Ovary (tissue), 9 donors: ENCODE data around the gene SLC1A4. TPM values are rescaled to one million over a fixed set of nuclear protein-coding genes. Genes with fewer than 3 reads are reported as not detected.

ENCODE experiments used
- DNase-seq, 5 donors: peaks; one replicate each; pipeline ENCODE4 v3.0.0-alpha.2; 2019 to 2020
- H3K27ac ChIP-seq, 2 donors: fragments of 200-600 bp; one replicate each; pipeline versions ENCODE4 v1.5.1 to v1.8.0; 2019 to 2022
- H3K27me3 ChIP-seq: fragments of 200-600 bp; one replicate; pipeline ENCODE4 v1.8.0; 2022
- H3K36me3 ChIP-seq: fragments of 200-600 bp; sonication (generic); one replicate; pipeline ENCODE4 v1.5.1; 2019
- H3K4me1 ChIP-seq: one replicate; pipeline ENCODE4 v1.8.1; 2013; ENCODE audit warnings: mild to moderate bottlenecking, moderate library complexity; ENCODE audit not compliant: insufficient read depth
- H3K4me3 ChIP-seq: fragments of 200-600 bp; sonication (generic); one replicate; pipeline ENCODE4 v1.5.1; 2017
- H3K9me3 ChIP-seq, 2 donors: fragments of 200-600 bp in 1 of 2; sonication (generic) in 1 of 2; one replicate each; pipeline versions ENCODE4 v1.5.1 to v1.8.1; 2013 to 2019; ENCODE audit warnings: mild to moderate bottlenecking in 1 of 2, moderate library complexity in 1 of 2
- EP300 ChIP-seq: sonication (generic); formaldehyde crosslinking; IDR thresholded peaks from one replicate; pipeline ENCODE4 v1.6.1; 2017; ENCODE audit warnings: antibody characterized with exemption
- POLR2A ChIP-seq: fragments of 450-650 bp; IDR thresholded peaks from one replicate; pipeline ENCODE4 v1.6.1; 2017; ENCODE audit warnings: antibody characterized with exemption, mild to moderate bottlenecking, moderate library complexity
- WGBS, 3 donors: extraction: QIAGEN DNeasy Blood & Tissue Kit in 1 of 3; methylation state at CpG; one replicate each; pipeline versions ENCODE4 v1.1.5 to v1.1.7; 2013 to 2017; 5-methylcytosine and 5-hydroxymethylcytosine counted together
- intact Hi-C, 4 donors: fragments of 100-400 bp; cut with DNase I; formaldehyde crosslinking; loops; one replicate each; pipeline versions ENCODE4 v1.11.0 to v1.15.1; 2022 to 2023
- polyA plus RNA-seq, 2 donors: library from polyadenylated mRNA; stranded (reverse); fragments of 200-250 nt in 1 of 2; fragments of 350-450 nt in 1 of 2; fragmentation: Illumina TruSeq in 1 of 2; extraction: RNeasy Lipid Tissue Mini Kit (QIAGEN cat#74804) in 1 of 2; gene quantifications; one replicate each; pipeline ENCODE4 v1.2.3, GENCODE V29; 2013 to 2014
- small RNA-seq: library from RNA; depleted of rRNA; stranded (forward); fragments of <200 nt; gene quantifications from one replicate; pipeline ENCODE3, GENCODE V24; 2016
- total RNA-seq, 7 donors: library from RNA; depleted of rRNA in 2 of 7; stranded (reverse); fragments of >200 nt in 2 of 7; fragmentation: NEBNext Ultra II Directional in 3 of 7; extraction: Animal tissue kit (Norgen Biotek cat#: 25700) in 3 of 7; gene quantifications; one replicate each; pipeline versions ENCODE4 v1.1.0 to v1.2.4, GENCODE V29; 2016 to 2023
- TF ChIP-seq, protein P1 (sequence below), 3 donors: fragments of 450-650 bp in 2 of 3; fragments of 200-600 bp in 1 of 3; IDR thresholded peaks; one replicate each; pipeline versions ENCODE4 v1.5.1 to v1.8.0; 2016 to 2022; ENCODE audit warnings: antibody characterized with exemption in 3 of 3, mild to moderate bottlenecking in 1 of 3
- donor health status: DM: no; HTN: no; CAD: no; lungs with moderate emphysema.
- donor health status: DM: no; HTN: no; CAD: no.
- donor health status: Bipolar disorder and iron deficiency.
- donor health status: DM: yes; HTN: yes; CAD: no.
- donor health status: DM: no; HTN: no; CAD: no.
- donor health status: DM: yes; HTN: yes; CAD: no.

Gene SLC1A4
- total and polyA plus RNA-seq, 9 donors: 5.3 to 51.1 (median 21.3) TPM

DNA sequence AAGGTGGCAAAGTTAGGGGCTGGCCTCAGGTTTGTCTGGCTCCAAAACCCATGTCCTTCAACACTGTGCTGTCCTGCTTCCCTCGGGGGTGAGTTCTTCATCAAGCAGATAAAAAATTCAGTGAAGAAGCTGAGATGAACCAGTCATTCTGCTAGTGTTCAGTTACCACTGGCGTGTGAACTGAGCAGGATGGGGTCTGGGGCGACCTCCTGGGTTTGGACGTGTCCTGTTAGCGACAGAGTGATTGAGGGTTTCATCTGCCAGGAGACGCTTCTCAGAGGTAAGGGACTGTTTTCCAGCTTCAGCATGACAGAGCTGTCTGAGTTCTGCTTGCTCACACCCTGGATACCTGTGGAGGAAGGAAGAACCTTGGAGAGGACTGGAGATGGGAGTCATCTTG is 81.7 kb downstream of the SLC1A4 start:
- Histone ChIP-seq H3K27me3 (no peaks in the 10 kb centered on the region), H3K36me3 (no peaks in the 10 kb centered on the region), H3K9me3 (no peaks in the 10 kb centered on the region), H3K4me1 (peaks cover 5% of the 10 kb centered on the region), H3K27ac (peak overlapping the region in 1 of 2 donors; percentile 4), H3K4me3 (no peak overlapping the region)
- TF ChIP-seq EP300: no peak
- TF ChIP-seq, protein P1, sequence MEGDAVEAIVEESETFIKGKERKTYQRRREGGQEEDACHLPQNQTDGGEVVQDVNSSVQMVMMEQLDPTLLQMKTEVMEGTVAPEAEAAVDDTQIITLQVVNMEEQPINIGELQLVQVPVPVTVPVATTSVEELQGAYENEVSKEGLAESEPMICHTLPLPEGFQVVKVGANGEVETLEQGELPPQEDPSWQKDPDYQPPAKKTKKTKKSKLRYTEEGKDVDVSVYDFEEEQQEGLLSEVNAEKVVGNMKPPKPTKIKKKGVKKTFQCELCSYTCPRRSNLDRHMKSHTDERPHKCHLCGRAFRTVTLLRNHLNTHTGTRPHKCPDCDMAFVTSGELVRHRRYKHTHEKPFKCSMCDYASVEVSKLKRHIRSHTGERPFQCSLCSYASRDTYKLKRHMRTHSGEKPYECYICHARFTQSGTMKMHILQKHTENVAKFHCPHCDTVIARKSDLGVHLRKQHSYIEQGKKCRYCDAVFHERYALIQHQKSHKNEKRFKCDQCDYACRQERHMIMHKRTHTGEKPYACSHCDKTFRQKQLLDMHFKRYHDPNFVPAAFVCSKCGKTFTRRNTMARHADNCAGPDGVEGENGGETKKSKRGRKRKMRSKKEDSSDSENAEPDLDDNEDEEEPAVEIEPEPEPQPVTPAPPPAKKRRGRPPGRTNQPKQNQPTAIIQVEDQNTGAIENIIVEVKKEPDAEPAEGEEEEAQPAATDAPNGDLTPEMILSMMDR (IDR thresholded peaks at IDR 0.05): no peak
- no peak for TF ChIP-seq POLR2A
- 76 to 84% (median 81%) methylated on average over 6 of the region's 6 CpGs for WGBS, 3 donors
- intact Hi-C loops: loop anchor here in 2 of 4 donors (10.0 kb wide), 2 partner anchors 54 to 114 kb away; no protein-coding TSS in a partner anchor
- DNase-seq: peak in 1 of 5 donors; percentile 6

DNA sequence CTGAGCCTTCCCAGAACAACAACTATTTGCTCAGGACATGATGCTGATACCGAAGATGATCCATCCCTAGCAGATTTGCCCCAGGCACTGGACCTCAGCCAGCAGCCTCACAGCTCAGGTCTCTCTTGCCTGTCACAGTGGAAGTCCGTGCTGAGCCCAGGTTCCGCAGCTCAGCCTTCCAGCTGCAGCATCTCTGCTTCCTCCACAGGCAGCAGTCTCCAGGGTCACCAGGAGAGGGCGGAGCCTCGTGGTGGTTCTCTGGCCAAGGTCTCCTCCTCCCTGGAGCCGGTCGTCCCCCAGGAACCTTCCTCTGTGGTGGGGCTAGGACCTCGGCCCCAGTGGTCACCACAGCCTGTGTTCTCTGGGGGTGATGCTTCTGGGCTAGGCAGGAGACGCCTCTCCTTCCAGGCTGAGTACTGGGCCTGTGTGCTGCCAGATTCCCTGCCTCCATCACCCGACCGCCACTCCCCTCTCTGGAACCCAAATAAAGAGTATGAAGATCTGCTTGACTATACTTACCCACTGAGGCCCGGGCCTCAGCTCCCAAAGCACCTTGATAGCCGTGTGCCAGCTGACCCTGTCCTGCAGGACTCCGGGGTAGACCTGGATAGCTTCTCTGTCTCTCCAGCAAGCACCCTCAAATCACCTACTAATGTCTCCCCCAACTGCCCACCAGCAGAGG is 82.4 kb downstream of the SLC1A4 start:
- Histone ChIP-seq H3K27me3 (no peaks in the 10 kb centered on the region), H3K9me3 (no peaks in the 10 kb centered on the region), H3K36me3 (no peaks in the 10 kb centered on the region), H3K4me3 (no peak overlapping the region), H3K4me1 (peaks cover 8% of the 10 kb centered on the region), H3K27ac (peak overlapping the region in 1 of 2 donors; percentile 2)
- intact Hi-C loops: loop anchor here in 2 of 4 donors (10.0 kb wide), 2 partner anchors 53 to 113 kb away; no protein-coding TSS in a partner anchor
- no peak for TF ChIP-seq EP300
- TF ChIP-seq POLR2A: no peak
- TF ChIP-seq, protein P1 (IDR thresholded peaks at IDR 0.05): no peak
- WGBS, 3 donors: 46 to 50% (median 47%) methylated on average over 14 of the region's 14 CpGs
- DNase-seq: peak; percentile 38 to 64 (median 53)

DNA sequence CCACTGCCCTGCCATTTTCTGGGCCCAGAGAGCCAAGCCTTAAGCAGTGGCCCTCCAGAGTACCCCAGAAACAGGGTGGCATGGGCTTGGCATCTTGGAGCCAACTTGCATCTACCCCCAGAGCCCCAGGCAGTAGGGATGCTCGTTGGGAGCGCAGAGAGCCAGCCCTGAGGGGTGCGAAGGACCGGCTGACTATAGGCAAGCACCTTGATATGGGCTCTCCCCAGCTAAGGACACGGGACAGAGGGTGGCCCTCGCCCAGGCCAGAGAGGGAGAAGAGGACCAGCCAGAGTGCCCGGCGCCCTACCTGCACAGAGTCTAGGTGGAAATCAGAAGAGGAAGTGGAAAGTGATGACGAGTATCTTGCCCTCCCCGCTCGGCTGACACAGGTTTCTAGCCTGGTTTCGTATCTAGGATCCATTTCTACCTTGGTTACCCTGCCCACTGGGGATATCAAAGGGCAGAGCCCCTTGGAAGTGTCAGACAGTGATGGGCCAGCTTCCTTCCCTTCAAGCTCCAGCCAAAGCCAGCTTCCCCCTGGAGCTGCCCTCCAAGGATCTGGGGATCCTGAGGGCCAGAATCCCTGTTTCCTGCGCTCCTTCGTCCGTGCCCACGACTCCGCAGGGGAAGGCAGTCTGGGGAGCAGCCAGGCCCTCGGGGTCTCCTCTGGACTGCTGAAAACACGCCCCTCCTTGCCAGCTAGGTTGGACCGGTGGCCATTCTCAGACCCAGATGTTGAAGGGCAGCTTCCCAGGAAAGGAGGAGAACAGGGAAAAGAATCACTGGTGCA is 83.2 kb downstream of the SLC1A4 start:
- WGBS, 3 donors: 89 to 93% (median 92%) methylated on average over 20 of the region's 20 CpGs
- intact Hi-C loops: loop anchor here in 2 of 4 donors (10.0 kb wide), 2 partner anchors 52 to 112 kb away; no protein-coding TSS in a partner anchor
- Histone ChIP-seq H3K4me1 (peaks cover 9% of the 10 kb centered on the region), H3K27ac (no peak overlapping the region), H3K27me3 (no peaks in the 10 kb centered on the region), H3K4me3 (no peak overlapping the region), H3K36me3 (no peaks in the 10 kb centered on the region), H3K9me3 (no peaks in the 10 kb centered on the region)
- no peak for TF ChIP-seq EP300
- no peak for DNase-seq

Small RNA genes within 50 kb of the gene (small RNA-seq; reads per million reads assigned to genes)
- not detected for gene RNU6-548P

Other genes with a start within 250 kb of the SLC1A4 start
- gene CEP68, start 67.0 kb downstream of the SLC1A4 start, total RNA-seq: 10 to 100 TPM; 13.7 to 31.6 (median 29.9) TPM
- 10 to 100 TPM; 18.2 to 25.4 TPM for gene CEP68, start 67.0 kb downstream of the SLC1A4 start, polyA plus RNA-seq
- 100 to 1,000 TPM in 4 of 7 donors, 10 to 100 TPM in 3; 57.5 to 118 (median 104) TPM for gene RAB1A, start 140.7 kb downstream of the SLC1A4 start, total RNA-seq
- 100 to 1,000 TPM in 1 of 2 donors, 10 to 100 TPM in 1; 78.4 to 125 TPM for gene RAB1A, start 140.7 kb downstream of the SLC1A4 start, polyA plus RNA-seq
- gene ACTR2, start 238.4 kb downstream of the SLC1A4 start, total RNA-seq: 100 to 1,000 TPM in 5 of 7 donors, 10 to 100 TPM in 2; 33.4 to 146 (median 113) TPM
- 100 to 1,000 TPM in 1 of 2 donors, 10 to 100 TPM in 1; 46.3 to 129 TPM for gene ACTR2, start 238.4 kb downstream of the SLC1A4 start, polyA plus RNA-seq